ENCODE measurements around the gene OSM. TPM values are rescaled to one million over a fixed set of nuclear protein-coding genes. Genes with fewer than 3 reads are reported as not detected.

The OSM gene
- total RNA-seq, 1 experiment from 2014 or later, result not detected

DNA sequence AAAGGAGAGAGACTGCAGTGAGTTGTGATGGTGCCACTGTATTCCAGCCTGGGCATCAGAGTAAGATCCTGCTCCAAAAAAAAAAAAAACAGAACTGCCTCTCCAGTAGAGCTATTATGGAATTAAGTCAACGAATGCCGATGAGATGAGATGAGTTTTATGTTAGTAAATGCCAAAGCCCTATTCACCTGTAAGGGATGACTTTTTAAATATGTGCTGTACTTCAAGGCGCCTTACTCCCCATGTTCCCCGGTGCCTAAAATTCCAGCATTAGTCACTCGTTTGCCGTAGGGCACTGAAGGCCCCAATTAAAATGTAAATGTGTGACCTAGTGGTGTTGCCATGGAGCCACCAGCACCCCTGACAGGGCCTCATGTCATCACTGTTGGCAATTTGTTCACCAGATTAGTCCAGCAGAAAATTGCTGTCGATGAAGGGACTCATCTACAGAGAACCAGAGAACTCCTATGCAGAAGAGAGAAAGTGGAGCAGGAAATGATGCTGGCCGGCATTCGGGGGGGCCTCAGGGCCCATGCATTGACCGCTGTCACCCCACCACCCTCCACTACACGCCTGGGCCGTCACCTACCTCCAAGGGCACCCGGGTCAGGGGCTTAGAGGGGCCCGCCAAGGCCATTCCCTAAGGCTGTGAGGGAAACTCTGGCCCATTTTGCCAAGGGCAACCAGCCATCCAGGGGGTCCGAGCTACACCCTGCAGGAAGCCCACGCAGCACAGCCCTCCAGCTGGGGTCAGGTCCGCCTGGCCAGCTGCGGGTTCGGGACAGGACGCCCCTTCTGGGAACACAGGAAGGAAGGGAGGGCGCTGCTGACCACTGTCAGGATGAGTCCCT lies 37.9 kb downstream of the OSM start:
- TF ChIP-seq EZH2 (IDR thresholded peaks at IDR 0.05; ENCODE audit: low read length, unreplicated experiment) (no peak), EZH2phosphoT487 (IDR thresholded peaks at IDR 0.05; ENCODE audit: borderline replicate concordance, low read length) (no peak)
- TF ChIP-seq, protein P1, sequence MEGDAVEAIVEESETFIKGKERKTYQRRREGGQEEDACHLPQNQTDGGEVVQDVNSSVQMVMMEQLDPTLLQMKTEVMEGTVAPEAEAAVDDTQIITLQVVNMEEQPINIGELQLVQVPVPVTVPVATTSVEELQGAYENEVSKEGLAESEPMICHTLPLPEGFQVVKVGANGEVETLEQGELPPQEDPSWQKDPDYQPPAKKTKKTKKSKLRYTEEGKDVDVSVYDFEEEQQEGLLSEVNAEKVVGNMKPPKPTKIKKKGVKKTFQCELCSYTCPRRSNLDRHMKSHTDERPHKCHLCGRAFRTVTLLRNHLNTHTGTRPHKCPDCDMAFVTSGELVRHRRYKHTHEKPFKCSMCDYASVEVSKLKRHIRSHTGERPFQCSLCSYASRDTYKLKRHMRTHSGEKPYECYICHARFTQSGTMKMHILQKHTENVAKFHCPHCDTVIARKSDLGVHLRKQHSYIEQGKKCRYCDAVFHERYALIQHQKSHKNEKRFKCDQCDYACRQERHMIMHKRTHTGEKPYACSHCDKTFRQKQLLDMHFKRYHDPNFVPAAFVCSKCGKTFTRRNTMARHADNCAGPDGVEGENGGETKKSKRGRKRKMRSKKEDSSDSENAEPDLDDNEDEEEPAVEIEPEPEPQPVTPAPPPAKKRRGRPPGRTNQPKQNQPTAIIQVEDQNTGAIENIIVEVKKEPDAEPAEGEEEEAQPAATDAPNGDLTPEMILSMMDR (conservative IDR thresholded peaks at IDR 0.05; ENCODE audit: low read depth, low read length), result no peak
- Histone ChIP-seq H4K20me1 (ENCODE audit: low read length) (no peaks in the 10 kb centered on the region), H3F3A (ENCODE audit: low read length, unreplicated experiment) (peaks cover under 1% of the 10 kb centered on the region), H3K9me2 (replicated peaks; ENCODE audit: low read length) (no peaks in the 10 kb centered on the region), H3K4me2 (ENCODE audit: low read length) (peak overlapping the region; percentile 55), H2AFZ (ENCODE audit: low read length) (no peak overlapping the region), H3K27me3 (ENCODE audit: low read length) (no peaks in the 10 kb centered on the region), H3K9ac (ENCODE audit: low read length) (peak overlapping the region; percentile 76), H3K4me1 (ENCODE audit: insufficient read depth, low read length) (peaks cover 48% of the 10 kb centered on the region), H3K4me3 (ENCODE audit: low read length) (no peak overlapping the region), H3K27ac (ENCODE audit: low read length) (peak overlapping the region; percentile 92), H3K79me2 (ENCODE audit: low read length) (no peaks in the 10 kb centered on the region), H3K9me3 (ENCODE audit: low read length) (no peaks in the 10 kb centered on the region), H3K36me3 (ENCODE audit: low read depth, low read length) (no peaks in the 10 kb centered on the region)
- CTCF ChIA-PET, result no interaction called here
- POLR2A ChIA-PET (ENCODE audit: unreplicated experiment), result interaction anchor here (0.6 to 1.0 kb wide), 2 partner anchors 16 to 195 kb away, joined by 7 to 14 read pairs; no protein-coding TSS in a partner anchor
- intact Hi-C loops (cut with micrococcal nuclease), result loop anchor here (2.0 kb wide), 1 partner anchor 16 kb away; no protein-coding TSS in a partner anchor
- TSS peak; percentile 55 for BruUV-seq (replicated peaks)
- ATAC-seq (peak; percentile 57), DNase-seq (peak; percentile 93)

DNA sequence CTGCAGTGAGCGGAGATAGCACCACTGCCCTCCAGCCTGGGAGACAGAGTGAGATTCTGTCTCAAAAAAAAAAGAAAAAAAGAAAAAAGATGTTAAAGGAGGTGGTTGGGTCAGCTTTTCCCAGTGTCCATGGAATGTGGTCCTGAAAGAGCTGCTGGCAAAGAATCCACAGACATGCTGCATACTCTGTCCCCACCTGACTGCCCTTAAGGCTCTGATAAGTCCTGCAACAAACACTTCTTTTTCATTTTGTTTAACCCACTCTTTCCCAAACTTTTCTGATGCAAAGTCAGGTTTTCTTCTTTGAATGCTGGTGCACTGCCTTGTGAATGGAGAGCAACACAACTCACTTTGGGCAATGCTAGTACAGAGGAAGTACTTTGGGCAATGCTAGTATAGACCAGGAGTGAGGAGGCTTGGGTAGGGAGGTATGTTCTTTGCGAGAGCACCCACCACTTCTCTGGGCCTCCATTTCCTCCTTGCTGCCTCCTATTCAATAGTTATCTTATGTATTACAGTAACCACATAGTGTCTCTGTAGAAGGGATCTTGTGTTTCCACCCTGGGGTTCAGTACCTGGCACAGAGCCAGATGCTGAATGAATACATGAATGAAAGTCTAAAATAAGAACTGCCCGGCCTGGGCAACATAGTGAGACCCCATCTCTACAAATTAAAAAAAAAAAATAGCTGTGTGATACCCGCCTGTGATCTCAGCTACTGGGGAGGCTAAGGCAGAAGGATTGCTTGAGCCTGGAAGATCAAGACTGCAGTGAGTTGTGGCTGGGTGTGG lies 39.0 kb downstream of the OSM start:
- H3K4me3 ChIP-seq (ENCODE audit: low read length), result no peak overlapping the region
- intact Hi-C loops (cut with micrococcal nuclease), result loop anchor here (2.0 kb wide), 1 partner anchor 15 kb away; no protein-coding TSS in a partner anchor
- no peaks in the 10 kb centered on the region for H3K79me2 ChIP-seq (ENCODE audit: low read length)
- ChIA-PET POLR2A (ENCODE audit: unreplicated experiment) (interaction anchor here (0.7 to 1.0 kb wide), 2 partner anchors 28 to 197 kb away, joined by 5 to 7 read pairs; no protein-coding TSS in a partner anchor), CTCF (no interaction called here)
- ATAC-seq (no peak), DNase-seq (no peak)
- peaks cover 53% of the 10 kb centered on the region for H3K4me1 ChIP-seq (ENCODE audit: insufficient read depth, low read length)
- no peaks in the 10 kb centered on the region for H3K27me3 ChIP-seq (ENCODE audit: low read length)
- H3K9me2 ChIP-seq (replicated peaks; ENCODE audit: low read length), result no peaks in the 10 kb centered on the region
- no peaks in the 10 kb centered on the region for H4K20me1 ChIP-seq (ENCODE audit: low read length)
- H3K9me3 ChIP-seq (ENCODE audit: low read length), result no peaks in the 10 kb centered on the region
- peaks cover 3% of the 10 kb centered on the region for H3F3A ChIP-seq (ENCODE audit: low read length, unreplicated experiment)
- no TSS peak for BruUV-seq (replicated peaks)
- H3K4me2 ChIP-seq (ENCODE audit: low read length), result no peak overlapping the region
- no peak for TF ChIP-seq EZH2 (IDR thresholded peaks at IDR 0.05; ENCODE audit: low read length, unreplicated experiment)
- no peak for TF ChIP-seq EZH2phosphoT487 (IDR thresholded peaks at IDR 0.05; ENCODE audit: borderline replicate concordance, low read length)
- TF ChIP-seq, protein P1 (conservative IDR thresholded peaks at IDR 0.05; ENCODE audit: low read depth, low read length), result no peak
- H3K36me3 ChIP-seq (ENCODE audit: low read depth, low read length), result no peaks in the 10 kb centered on the region
- H3K9ac ChIP-seq (ENCODE audit: low read length), result peak overlapping the region; percentile 76
- H3K27ac ChIP-seq (ENCODE audit: low read length), result peak overlapping the region; percentile 92
- H2AFZ ChIP-seq (ENCODE audit: low read length), result no peak overlapping the region
